NOMO-1 treated with DMSO at 0.1 percent for 48 hours (cell line): Measurements from ENCODE around the gene BBOX1.
A peak's percentile ranks its signal among the peaks of the same experiment; 100 is the strongest.
"Not testable (repeated sequence)": the region's sequence is repeated elsewhere in the genome, so short reads cannot be mapped to it uniquely, and the experiment has no call there.

Experiments used
- DNase-seq: peaks from one replicate; lab custom pipeline; 2025; ENCODE audit not compliant: unreplicated experiment; lab: John Stamatoyannopoulos, UW

The BBOX1 gene

GRCh38 chr11:27083241-27083640, 42.6 kb downstream of the BBOX1 start:
- no peak for DNase-seq

- DNase-seq, result no peak
Measured at GRCh38 chr11:27083782-27084181, 43.2 kb downstream of the BBOX1 start.

DNA sequence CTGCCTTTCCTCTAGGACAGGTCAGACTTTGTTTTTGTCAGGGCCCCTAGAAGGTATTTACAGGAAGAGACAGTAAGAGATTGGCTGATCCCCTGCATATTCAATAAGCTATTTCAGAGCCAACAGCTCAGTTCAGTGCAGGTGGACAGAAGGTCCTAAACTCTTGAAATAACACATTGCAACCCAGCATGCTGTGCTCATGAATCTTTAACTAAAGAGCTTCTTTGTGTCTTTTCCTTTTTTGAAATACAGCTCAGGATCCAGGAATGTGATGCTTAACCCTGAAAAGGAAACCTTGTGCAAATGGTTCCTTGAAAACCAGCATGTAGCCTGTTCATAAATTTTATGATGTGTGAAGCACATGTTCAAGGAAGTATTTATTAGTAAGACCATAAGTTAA, 43.9 kb downstream of the BBOX1 start:
- DNase-seq, result no peak

DNA sequence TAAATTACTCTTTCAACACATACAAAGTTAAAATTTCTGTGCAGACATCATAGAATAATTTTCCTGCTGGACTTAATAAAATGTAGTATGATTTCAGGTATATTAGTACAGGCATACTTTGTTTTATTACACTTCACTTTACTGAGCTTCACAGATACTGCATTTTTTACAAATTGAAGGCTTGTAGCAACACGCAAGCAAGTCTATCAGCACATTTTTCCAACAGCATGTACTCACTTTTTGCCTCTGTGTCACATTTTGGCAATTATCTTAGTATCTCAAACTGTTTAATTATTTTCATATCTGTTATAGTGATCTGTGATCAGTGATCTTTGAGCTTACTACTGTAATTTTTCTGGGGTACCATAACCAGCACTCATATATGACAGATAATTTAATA, 44.5 kb downstream of the BBOX1 start:
- no peak for DNase-seq

DNA sequence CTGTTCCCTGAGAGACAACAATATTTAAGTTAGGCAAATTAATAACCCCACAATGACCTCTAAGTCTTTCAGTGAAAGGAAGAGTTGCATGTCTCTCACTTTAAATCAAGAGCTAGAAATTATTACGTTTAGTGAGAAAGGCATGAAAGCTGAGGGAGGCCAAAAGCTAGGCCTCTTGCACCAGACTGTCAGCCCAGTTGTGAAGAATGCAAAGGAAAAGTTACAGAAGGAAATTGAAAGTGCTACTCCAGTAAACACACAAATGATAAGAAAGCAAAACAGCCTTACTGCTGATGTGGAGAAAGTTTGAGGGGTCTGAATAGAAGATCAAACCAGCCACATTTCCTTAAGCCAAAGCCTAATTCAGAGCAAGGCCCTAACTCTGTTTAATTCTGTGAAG, 45.0 kb downstream of the BBOX1 start:
- no peak for DNase-seq

- no peak for DNase-seq
Measured at GRCh38 chr11:27087432-27087831, 46.8 kb downstream of the BBOX1 start.

- no peak for DNase-seq
Measured at GRCh38 chr11:27088353-27088752, 47.7 kb downstream of the BBOX1 start.

GRCh38 chr11:27089746-27090145, 49.1 kb downstream of the BBOX1 start:
- no peak for DNase-seq

GRCh38 chr11:27090357-27090948, 49.8 kb downstream of the BBOX1 start:
- DNase-seq, result not testable (repeated sequence)

DNA sequence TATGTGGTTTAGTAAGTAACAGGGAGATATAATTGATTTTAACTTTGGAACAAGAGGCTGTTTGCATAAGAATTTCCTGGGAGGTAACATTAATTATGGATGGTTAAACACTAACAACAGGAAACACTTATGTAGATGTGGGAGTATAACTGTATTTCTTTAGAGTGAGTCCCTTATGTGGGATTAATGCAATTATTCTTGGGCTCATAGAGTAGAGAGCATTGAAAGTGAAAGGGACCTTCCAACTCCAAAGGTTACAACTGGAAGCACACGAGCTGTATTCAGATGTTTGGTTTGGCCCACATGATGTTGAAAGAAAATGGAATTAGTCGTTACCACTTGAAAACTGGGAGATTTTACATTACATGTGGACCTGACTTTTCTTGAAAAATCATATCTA, 53.5 kb downstream of the BBOX1 start:
- DNase-seq, result no peak

DNA sequence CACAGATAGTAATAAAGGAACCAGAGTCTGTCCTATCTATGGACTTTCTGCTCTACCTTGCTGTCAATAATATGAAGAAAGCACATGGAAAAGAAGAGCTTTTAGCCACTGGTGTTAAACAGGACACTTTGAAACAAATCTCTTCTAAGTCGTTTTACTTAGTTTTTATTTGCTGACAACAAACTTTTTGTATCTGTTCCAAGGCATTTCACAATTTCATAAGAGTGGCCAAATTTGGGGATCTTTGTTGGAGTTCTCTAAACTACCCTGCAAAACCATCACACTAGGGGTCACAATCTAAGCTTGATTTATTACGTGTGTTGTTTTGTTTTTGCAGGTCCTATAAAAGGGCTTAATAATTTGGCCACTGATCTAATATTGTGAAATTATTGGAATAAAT, 54.4 kb downstream of the BBOX1 start:
- no peak for DNase-seq

DNA sequence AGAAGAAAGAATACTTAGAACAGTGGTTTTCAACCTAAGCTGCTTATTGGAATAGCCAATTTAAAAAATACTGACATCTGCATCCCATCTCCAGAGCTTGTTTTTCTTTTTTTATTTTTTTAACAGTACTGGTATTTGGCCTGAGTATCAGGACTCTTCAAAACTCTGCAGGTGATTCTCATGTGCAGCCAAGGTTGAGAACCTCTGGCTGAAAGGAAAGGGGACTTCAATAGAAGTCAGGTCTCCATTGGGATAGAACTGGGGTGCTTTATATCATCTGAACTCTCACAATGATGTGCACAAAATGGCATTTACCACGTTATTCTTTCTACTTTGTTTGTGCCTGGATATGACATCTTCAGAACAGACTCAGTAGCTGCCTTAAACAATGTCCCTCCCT, 55.3 kb downstream of the BBOX1 start:
- DNase-seq, result no peak

DNA sequence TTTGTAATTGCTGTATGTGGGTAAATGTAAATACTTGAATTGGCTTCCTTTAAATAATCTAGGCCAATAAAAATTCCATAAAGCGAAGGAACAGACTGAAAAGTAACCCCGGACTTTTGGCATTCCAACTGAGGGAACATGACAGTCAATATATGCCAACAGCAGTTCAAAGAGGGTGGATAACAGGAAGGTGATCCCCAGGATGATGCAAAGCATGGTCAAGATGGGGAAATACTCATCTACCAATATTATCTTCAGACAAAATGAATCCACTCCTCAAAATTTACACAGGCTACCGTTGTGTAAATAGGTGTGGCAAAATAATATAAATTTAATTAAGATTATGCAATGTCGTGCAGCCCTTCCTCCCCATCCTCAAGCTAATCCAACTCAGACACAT, 56.9 kb downstream of the BBOX1 start:
- no peak for DNase-seq

DNA sequence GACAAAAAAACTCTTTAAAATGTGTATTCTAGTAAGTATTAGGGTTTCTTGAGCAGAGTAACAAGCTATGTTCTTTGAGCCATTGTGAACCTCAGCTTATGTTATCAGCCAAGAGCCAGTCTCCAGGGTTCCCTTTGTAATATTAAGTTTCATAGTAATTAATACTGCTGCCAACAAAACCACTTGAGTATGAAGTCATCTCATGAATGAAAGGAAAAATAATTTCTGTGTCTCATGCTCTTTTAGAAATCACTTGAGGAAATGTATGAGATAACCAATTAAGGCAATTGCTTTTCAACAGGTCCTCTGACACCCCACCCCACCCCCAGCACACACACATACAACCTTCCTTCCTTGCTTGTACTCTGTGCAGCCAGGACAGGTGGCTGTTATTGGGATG, 59.9 kb downstream of the BBOX1 start:
- DNase-seq, result no peak

GRCh38 chr11:27107548-27107947, 66.9 kb downstream of the BBOX1 start:
- no peak for DNase-seq

DNA sequence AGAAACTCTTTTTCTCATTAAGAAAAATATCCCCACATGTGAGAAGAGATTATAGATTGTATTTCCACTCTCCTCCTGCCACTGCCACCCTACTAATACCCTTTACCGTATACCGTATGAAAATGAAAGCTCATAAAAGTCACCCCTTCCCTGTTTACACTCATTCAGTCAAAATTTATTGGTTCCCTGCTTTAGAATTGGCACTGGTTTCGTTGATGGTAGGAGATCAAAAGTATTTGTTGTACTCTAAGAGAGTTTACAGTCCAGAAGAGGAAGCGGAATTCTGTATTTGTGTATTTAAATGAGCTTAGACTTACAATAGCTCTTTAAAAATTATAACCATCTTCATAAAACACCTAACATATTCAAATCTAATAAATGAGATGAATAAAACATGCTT, 68.2 kb downstream of the BBOX1 start:
- DNase-seq, result no peak

DNA sequence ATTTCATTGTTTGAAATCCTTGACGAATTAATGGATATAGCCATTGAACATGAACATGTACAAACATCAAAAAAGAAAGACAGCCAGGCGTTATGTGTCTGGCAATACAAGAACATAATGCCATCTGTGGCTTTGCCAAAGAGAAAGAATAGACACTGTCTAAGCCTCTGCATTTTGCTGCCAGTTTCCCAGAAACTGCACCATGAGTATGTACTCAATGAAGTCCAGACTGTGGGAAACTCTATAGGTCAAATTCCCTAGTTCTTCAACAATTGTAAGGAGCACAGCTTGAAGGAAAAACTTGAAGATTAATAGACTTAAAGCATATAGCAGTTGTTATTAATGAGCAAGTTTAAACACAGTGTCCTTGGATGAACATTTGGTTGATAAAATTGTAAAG, 71.3 kb downstream of the BBOX1 start:
- no peak for DNase-seq

DNA sequence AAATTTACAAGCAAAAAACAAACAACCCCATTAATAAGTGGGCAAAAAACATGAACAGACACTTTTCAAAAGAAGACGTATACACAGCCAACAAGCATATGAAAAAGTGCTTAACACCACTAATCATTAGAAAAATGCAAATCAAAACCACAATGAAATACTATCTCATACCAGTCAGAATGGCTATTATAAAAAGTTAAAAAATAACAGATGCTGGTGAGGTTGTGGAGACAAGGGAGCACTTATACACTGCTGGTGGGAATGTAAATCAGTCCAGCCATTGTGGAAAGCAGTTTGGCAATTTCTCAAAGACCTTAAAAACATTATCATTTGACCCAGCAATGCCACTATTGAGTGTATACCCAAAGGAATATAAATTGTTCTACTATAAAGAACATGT, 72.3 kb downstream of the BBOX1 start:
- DNase-seq, result no peak

- no peak for DNase-seq
Measured at GRCh38 chr11:27115051-27115650, 74.5 kb downstream of the BBOX1 start.

DNA sequence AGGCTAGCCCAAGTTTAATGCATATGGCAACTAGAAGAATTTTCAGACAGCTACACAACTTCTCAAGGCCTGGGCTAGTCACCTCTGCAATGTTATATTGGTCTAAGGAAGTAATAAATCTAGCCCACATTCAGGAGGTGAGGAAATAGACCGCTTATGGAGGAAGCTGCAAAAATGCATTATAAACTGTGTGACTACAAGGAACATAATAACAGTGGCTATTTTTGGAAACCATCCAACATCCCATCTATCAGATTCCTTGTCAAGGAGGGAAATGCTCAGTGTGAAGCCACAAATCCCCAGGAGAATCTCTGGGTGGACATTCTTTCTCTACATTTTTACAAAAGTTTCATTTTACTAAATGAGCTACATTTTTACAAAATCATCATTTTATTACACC, 76.1 kb downstream of the BBOX1 start:
- DNase-seq, result peak; percentile 69

- no peak for DNase-seq
Measured at GRCh38 chr11:27118371-27118770, 77.8 kb downstream of the BBOX1 start.

GRCh38 chr11:27118949-27119348, 78.3 kb downstream of the BBOX1 start:
- DNase-seq, result no peak

- DNase-seq, result no peak
Measured at GRCh38 chr11:27119396-27119795, 78.8 kb downstream of the BBOX1 start.
